GM19438 (cell line): ENCODE data around the gene SDHAF3.

ENCODE experiments used
- ATAC-seq: cut with Tn5 transposase; IDR thresholded peaks from one replicate; pipeline ENCODE4 v1.9.1; 2021; ENCODE audit warnings: low read depth; ENCODE audit not compliant: unreplicated experiment

The SDHAF3 gene

DNA sequence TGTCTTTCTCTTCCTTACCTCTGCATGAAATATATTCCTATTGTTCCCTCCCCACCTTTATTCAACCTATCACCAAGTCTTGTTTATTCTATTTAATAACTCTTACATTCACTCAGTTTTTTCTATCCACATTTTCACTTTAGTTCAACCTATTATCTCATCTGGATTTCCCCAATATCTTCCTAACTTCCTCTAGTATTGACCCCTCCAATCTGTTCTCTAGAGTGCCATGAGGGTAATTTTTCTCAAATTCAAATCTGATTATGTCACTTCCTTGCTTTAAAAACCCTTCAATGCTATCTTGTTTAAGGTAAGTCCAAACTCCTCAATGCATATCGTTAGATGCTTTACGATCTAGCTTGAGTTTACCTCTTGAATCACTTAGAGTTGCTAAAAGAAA, 86.5 kb downstream of the SDHAF3 start:
- no peak for ATAC-seq

GRCh38 chr7:97204821-97205220, 87.3 kb downstream of the SDHAF3 start:
- no peak for ATAC-seq

DNA sequence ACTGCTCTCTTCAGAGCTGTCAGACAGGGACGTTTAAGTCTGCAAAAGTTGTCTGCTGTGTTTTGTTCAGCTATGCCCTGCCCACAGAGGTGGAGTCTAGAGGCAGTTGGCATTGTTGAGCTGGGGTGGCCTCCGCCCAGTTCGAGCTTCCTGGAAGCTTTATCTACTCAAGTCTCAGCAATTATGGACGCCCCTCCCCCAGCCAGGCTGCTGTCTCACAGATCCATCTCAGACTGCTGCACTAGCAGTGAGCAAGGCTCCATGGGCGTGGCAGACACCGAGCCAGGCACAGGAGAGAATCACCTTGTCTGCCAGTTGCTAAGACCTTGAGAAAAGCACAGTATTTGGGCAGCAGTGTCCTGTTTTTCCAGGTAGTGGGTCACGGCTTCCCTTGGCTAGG, 98.1 kb downstream of the SDHAF3 start:
- no peak for ATAC-seq

GRCh38 chr7:97218767-97219166, 101.3 kb downstream of the SDHAF3 start:
- ATAC-seq: no peak

DNA sequence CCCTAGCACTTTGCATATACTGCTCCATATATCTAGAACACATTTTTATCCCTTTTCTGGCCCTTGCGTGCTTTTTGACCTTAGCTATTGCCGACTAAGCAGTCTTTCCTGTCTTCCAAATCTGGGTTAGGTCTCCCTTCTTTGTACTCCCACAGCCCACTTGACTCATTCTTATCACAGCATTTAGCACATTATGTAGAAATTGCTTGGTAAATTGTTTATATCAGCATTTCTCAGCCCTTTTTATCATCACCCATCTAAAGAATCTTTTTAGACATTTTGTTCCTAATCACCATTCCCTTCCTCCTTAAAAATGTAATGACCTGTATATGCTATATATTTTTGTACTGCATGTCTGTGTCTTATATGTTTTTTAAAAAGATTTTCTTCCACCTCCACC, 101.7 kb downstream of the SDHAF3 start:
- ATAC-seq: no peak

DNA sequence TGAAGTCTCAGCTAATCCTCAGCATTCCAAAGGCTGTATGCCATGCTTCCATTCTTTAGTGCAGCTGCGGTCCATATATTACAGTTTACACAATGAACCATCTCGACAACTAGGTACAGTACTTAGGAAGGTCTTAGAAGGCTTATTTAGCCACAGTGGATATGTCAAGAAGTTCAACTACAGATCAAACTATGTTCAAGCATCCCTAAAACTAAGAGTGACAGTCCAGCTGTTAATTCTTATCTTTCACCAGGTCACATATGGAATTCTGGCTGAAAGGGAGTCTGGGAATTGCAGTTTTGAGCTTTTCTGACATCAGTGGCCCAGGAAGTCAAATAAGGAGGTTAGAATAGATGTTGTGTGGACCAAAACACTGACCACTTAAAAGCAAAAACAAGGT, 106.8 kb downstream of the SDHAF3 start:
- no peak for ATAC-seq

DNA sequence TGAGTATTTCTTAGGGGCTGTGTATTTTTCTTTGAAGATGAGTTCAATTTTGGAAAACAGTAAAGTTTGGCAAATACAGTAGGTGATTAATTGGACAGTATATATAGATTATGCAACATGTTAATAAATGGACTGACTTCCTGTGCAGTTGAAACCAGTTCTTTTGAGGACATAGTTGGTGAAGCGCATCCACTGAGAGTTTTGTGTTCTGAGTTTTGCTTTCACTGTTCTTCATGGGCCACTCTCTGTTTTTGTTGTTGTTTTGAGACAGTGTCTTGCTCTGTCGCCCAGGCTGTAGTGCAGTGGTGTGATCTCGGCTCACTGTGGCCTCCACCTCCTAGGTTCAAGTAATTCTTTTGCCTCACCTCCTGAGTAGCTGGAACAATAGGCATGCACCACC, 109.0 kb downstream of the SDHAF3 start:
- peak; percentile 98 for ATAC-seq
